ENCODE results near the gene FAM76B. TPM values are rescaled to one million over a fixed set of nuclear protein-coding genes. Genes with fewer than 3 reads are reported as not detected.

Gene FAM76B
- total and polyA plus RNA-seq, 9 of the 15 experiments (the other 6 are each of a cell fraction or from before 2014, with no cell fraction given): 22.5 to 60.0 (median 35.0) TPM

GRCh38 chr11:95831198-95831883 is 41.8 kb upstream of the FAM76B start (continued):
- TF ChIP-seq ZBTB40 (IDR thresholded peaks at IDR 0.05) (no peak), ZBTB40 (CRISPR knock-in tag; IDR thresholded peaks at IDR 0.05) (no peak)

Measured in K562 (cell line).